Caki2 (cell line): ENCODE data around the gene SPHK1. TPM values are rescaled to one million over a fixed set of nuclear protein-coding genes. Genes with fewer than 3 reads are reported as not detected.

Source experiments
- DNase-seq: peaks from one replicate; pipeline ENCODE4 v3.0.0-alpha.2; 2015; ENCODE audit warnings: low read depth
- in situ Hi-C: cut with HindIII; loops from 2 replicates; pipeline ENCODE4 v1.10.0; 2016; ENCODE audit warnings: low sequenced_read_pairs, low pct_unique_long_range_greater_than_20kb, mixed read lengths
- total RNA-seq: library from RNA; depleted of rRNA; stranded (reverse); fragments of >200 nt; shearing (Covaris generic); gene quantifications from 2 replicates; pipeline ENCODE4 v1.2.3, GENCODE V29; 2014; ENCODE audit warnings: low replicate concordance

Gene SPHK1
- total RNA-seq, 1 experiment from 2014 or later, result 18.5 TPM

DNA sequence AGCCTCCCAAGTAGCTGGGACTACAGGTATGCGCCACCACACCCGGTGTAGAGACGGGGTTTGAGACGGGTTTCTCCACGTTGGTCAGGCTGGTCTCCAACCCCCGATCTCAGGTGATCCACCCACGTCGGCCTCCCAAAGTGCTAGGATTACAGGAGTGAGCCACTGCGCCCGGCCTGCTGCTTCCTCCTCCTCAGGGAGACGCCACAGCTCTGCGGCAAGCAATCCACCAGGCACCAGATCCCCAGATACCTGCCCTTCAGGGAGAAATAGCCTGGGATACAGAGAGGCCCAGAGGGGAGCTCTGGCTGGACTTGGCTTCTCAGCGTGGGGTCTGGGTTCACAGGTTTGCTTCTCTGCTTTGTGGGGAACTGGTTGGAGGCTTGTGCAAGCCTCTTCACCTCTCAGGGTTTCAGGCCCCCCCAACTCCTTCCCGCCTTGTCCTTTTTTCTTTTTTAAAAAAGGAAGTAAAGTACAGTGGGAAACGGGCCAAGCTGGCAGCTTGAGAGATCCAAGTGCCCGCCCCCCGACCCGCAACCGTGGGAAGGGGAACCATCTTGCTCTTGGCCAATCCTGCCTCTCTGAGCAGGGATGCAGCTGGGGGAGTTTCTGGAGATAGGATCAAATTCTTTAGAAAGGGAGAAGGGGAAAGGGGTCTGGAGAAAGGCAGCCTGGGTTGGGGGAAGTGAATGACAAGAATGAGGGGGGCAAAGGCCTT is 2.6 kb upstream of the SPHK1 start:
- DNase-seq, result no peak
- in situ Hi-C loops, result no loop called here

DNA sequence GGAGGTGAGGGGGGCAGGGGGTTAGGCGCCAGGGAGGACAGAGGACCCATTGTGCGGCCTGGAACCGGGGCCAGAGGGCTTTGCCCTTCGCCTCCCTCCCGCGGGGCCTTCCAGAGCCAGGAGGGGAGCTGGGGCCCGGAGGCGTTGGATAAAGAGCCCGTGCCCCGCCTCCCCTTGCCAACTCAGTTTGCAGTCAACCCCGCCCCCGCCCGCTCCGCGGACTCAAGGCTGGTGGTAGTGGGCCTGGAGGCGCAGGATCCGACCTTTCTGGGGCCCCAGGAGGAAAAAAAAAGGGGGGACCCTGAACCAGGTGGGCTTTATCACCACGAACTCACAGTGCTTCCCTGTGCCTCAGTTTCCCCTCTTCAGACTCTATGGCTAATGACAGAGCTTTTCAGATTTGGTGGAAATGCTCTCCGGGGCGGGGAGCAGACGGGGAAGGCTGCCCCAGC is 2.0 kb upstream of the SPHK1 start:
- no peak for DNase-seq
- in situ Hi-C loops, result no loop called here

DNA sequence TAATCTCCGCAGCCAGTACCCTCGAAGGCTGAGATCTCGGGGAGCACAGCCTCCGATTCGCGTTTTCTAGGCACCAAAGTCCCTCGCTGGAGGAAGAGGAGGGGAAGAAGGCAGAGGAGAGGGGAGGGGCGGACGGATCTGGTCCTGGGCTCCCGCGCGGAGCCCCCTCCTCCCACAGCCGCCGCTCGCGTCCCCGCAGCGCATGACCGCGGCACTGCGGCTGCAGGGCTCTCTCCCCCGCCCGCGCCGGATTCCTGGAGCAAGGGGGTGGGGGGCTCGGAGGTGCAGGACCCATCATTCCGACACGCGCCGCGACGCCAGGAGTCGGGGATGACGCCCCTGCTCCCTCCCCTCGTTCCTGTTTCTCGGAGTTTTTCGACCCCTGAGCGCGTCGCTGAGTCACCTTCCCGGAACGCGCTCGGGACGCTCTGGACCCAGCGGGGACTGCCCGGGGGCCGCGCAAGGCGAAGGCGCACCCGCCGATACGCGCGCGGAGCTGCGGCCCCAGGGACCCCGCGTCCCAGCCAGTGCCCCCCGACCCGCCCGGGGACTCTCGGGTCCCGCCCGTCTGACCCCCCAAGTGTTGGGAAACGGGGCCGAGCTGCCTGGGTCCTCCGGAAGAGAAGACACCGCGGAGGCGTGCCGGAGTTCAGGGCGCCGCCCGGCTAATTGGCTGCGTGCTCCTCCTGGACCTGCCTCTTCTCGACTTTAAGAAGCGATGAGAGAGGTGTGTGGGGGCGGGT is 1.4 kb upstream of the SPHK1 start:
- in situ Hi-C loops, result no loop called here
- DNase-seq, result peak; percentile 47

DNA sequence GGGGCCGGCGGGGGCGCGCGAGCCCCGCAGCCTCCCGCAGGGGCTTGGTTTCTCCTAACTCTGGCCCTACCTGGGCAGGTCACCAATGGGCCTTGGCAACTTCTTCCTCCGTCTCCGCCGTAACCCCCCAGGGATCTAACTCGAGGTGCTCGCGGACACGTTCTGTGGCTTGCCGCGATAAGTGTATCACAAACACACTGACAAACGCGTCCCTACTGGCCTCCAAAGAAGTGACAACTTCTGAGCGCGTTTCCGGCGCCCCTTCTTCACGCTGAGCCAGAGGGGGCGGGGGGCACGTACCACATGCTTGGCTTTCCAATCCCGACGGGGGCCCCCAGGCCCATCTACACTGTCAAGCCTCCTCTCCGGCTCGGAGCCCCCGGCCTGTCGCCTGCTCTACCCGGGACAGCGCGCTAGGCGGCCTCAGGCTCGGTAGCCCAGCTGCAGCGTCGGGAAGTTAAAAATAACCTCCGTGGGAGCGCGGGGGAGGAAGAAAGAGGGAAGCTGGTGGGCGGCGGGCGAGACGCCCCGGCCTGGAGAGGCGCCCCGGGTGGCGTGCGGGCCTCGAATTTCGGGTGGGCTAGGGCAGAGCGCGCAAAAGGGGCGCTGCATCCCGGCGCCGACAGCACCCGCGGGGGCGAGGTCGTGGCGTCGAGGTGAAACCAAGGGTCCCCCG is 725 bp upstream of the SPHK1 start:
- in situ Hi-C loops, result no loop called here
- DNase-seq, result peak; percentile 62

DNA sequence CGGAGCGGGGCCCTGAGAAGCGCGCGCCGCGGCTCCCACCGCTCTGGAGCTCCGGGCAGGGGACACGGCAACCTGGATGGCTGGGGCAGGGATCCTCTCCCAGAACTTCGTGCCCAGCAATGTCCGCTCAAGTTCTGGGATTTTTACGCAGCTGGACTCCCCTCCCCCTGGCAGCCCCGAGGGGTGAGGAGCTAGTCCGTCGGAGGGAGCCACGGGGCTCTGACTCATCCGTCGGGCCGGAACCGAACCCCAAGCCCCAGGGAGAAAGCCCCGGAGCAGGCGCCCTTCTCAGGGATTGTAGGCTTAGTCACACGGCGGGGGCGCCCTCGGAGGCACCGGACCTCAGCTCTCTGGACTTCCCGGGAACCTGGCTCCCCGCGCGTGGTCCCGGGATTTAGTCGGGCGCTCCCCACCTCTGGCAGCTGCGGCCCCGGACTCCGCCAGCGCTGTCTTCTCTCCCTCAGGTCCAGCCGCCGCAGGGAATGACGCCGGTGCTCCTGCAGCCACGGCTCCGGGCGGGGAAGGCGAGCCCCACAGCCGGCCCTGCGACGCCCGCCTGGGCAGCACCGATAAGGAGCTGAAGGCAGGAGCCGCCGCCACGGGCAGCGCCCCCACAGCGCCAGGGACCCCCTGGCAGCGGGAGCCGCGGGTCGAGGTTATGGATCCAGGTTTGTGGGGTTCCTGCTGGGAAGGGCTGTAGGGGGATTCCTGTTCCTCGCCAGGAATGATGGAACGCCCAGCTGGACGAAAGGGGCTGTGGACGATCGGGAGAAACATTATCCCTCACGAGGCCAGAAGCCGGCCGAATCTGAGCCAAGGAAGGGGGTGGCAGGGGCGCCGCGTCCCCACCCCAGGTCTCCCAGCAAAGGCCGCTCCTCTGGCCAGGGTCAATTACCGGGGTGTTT is 830 bp downstream of the SPHK1 start:
- in situ Hi-C loops, result no loop called here
- peak; percentile 54 for DNase-seq

DNA sequence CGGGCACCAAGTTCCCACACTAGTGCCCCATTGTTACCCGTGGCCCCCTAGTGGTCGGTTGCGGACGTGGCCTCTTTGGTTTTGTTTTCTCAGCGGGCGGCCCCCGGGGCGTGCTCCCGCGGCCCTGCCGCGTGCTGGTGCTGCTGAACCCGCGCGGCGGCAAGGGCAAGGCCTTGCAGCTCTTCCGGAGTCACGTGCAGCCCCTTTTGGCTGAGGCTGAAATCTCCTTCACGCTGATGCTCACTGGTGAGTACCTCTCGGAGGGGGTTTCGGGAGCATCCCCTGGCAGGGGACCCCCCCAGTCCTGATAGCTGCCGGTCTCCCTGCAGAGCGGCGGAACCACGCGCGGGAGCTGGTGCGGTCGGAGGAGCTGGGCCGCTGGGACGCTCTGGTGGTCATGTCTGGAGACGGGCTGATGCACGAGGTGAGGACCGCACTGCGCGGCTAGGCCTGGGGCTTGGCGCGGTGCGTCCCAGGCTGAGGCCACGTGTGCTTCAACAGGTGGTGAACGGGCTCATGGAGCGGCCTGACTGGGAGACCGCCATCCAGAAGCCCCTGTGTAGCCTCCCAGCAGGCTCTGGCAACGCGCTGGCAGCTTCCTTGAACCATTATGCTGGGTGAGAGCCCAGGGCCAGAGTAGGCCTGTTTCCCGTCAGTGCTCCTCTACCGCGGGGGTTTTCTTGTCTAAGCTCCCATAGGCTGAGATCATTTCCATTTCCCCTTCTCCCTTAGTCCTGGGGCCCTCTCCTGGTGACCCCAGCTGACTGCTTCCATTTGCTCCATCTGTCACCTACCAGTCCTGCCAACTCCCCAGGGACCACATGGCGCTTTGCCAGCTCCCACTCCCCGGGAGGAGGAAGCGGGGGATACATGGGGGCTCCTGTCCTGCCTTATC is 1.7 kb downstream of the SPHK1 start:
- DNase-seq, result no peak

DNA sequence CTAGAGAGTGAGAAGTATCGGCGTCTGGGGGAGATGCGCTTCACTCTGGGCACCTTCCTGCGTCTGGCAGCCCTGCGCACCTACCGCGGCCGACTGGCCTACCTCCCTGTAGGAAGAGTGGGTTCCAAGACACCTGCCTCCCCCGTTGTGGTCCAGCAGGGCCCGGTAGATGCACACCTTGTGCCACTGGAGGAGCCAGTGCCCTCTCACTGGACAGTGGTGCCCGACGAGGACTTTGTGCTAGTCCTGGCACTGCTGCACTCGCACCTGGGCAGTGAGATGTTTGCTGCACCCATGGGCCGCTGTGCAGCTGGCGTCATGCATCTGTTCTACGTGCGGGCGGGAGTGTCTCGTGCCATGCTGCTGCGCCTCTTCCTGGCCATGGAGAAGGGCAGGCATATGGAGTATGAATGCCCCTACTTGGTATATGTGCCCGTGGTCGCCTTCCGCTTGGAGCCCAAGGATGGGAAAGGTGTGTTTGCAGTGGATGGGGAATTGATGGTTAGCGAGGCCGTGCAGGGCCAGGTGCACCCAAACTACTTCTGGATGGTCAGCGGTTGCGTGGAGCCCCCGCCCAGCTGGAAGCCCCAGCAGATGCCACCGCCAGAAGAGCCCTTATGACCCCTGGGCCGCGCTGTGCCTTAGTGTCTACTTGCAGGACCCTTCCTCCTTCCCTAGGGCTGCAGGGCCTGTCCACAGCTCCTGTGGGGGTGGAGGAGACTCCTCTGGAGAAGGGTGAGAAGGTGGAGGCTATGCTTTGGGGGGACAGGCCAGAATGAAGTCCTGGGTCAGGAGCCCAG is 2.8 kb downstream of the SPHK1 start:
- DNase-seq, result no peak
- in situ Hi-C loops, result no loop called here

More for the DNA sequence above, 1.7 kb downstream of the SPHK1 start:
- in situ Hi-C loops, result no loop called here

DNA sequence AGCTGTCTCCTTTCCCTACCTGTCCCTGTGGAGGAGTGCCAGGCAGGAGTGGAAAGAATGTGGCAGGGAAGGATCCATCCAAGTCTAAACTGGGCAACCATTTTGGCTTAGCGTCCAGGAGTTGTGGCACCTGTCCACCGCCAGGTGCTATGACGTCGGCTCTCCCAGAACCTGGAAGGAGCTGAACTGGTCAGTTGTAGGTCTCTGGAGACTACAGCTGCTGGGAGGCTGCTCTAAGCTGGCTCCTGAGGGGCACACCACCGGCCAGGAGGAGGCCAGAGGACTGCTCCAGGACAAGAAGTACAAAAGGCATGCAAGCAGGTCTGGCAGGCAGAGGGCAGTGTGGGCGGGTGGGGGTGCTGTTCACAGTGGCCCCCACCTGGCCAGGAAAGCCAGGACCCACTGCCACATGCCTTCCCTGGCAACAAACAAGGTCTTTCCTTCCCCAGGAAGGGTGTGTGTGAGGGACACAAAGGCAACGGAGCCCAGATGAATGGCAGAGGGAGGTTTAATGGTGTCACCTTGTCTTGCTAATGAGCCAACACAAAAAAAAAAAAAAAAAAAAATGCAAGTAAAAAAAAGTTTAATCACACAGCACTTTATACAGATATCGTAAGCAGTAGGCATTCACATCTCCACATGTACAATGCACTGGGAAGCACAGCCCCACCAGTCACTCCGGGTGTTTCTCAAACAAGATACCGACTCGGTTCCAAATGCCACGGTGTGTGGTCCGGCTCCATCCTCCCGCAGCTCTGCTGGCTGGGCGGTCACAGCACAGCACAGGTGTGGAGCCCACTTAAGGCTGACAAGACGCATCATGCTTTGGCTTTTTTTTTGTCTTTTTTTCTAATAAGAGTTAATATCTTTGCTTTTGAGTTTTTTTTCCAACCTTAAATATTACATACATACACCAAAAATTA is 4.8 kb downstream of the SPHK1 start:
- in situ Hi-C loops, result no loop called here
- no peak for DNase-seq

DNA sequence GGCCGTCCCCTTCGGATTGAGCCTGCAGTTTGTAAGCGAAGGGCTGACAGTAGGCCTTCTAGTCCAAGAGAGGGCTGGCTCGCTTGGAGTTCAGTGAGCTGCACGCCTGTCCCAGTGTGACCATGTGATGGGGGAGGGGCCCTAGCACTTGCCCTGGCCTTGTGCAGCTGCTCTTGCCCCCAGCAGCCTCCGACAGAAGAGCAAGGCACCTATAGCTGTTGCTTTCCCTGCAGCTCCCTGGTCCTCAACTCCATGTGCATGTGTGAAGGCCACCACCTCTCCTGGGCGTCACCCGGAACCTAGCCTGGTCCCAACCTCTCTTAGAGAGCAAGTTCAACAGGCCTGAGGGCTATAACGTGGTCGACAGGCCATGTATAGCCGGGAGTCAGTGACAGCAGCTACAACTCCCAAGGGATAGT is 5.6 kb downstream of the SPHK1 start:
- DNase-seq, result no peak
- in situ Hi-C loops, result no loop called here

DNA sequence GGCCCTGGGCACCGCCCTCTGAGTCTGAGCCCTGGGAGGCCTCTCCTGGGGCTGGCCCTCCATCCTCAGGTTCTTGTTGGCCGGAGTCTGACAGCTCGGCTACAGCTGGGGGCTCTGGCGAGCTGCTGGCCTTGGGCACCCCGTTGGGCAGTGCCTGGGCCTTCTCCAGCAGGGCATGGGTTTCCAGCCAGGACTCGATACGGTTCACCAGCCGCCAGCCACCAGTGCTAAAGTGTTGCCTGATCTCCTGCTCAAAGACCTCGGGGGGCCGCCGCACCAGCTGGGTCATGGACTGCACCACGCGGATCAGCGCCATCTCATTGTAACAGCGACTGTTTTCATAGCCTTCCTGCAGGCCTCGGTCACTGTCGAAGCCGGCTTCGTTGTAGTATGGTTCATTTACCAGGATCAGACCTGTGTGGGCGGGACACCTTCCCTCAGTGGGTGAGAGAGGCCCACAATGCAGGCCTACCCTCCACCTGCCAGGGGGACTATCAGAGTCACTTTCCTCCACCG is 6.8 kb downstream of the SPHK1 start:
- DNase-seq, result no peak
- in situ Hi-C loops, result no loop called here

DNA sequence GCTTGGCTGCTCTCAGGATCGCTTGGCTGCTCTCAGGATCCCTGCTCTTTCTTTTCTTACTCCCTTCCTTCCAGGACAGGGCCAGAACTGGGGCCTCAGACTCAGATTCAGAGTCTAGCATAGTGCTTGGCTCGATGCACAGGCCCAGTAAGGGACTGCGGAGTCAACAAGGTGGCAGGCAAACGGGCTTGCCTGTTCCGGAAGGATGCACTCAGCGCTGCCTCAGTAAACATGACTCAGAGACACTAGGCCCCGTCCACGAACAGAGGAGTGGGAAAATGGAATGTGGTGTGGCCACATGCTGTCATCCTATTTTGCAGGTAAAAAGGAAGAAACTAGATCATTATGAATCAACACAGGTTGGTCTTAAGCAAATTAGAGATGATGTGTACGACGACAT is 9.8 kb downstream of the SPHK1 start:
- DNase-seq, result peak; percentile 94
- in situ Hi-C loops, result no loop called here

DNA sequence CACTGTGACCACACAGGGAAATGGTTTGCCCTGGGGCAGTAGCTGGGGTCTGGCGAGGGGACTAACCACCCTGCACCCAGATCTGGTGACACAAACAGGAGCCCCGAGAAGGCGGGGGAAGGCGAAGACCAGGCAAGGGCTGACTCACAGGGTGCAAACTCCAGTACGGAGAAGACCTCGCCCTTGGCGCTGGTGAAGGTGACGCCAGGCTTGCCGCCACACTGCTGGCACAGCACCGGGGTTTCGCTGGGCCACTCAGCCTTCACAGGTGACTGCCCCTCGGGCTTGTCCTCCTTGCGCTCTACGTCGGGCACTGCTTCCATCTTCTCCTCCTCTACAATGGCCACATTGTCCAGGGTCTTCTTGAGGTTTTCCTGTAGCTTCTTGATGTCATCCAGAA is 11.6 kb downstream of the SPHK1 start:
- in situ Hi-C loops, result no loop called here
- no peak for DNase-seq

DNA sequence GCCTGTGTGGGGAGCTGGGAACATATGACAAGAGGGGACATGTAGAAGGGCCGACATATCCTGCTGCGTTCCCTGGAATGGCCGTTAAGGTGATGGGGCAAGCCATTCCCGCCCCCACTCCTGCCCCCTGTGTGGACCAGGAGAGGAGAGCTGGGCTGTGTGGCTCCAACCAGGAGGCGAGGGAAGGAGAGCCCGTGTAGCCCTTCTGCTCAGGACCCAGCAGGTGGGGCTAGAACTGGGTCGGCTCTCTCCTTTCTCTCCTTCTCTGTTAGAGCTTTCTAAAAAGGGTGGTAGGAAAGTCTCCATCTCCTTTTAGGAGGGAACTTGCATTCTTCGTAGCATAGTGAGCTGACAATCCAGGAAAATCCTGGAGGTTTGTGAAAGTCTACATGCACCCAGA is 12.8 kb downstream of the SPHK1 start:
- no peak for DNase-seq
- in situ Hi-C loops, result no loop called here

DNA sequence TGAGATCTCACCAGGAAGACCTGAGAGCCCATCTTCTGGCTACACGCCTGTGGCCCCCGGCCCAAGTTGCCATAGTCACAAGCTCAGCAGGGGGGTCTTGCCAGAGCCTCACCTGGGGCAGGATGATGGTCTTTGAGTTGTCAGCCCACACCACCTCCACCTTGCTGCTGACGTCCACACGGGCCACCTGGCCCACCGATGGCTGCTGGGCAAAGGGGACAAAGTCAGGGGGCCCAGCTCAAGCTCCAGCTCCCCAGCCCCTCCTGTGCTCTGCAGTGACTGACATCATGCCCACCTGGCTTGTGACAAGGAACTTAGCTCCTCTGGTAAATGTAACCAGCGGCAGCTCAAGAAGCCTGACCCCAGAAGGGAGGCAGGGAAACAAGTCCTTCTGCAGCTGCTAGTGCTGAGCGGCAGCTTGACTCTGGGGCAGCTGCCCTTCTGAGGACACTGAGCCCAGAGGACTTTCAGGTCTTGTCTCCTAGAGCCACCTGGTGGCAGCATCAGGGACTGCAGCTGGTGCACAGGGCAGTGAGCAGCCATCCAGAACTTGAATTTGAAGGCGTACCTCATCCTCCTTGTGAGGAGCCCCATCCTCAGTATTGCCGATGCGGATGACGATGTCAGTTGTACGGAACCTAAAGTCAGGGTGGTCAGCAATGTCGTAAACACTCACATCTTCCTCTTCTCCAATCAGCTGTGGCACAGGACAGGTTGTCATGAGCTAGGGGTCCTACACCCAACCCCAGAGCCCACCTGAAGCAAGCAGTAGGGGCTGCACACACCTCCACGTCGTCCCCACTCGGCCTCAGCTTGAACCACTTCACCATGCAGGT is 13.5 kb downstream of the SPHK1 start:
- in situ Hi-C loops, result no loop called here
- peak; percentile 70 for DNase-seq
